HG03039 (cell line): ENCODE results near the gene ZC3H11A.

Experiments
- ATAC-seq: cut with Tn5 transposase; IDR thresholded peaks from one replicate; pipeline ENCODE4 v1.9.1; 2021; ENCODE audit warnings: mild to moderate bottlenecking, moderate library complexity; ENCODE audit not compliant: unreplicated experiment

The ZC3H11A gene

GRCh38 chr1:203839081-203839480 is 43.7 kb downstream of the ZC3H11A start:
- ATAC-seq: no peak

GRCh38 chr1:203840208-203840808 is 44.9 kb downstream of the ZC3H11A start:
- ATAC-seq: no peak

GRCh38 chr1:203842559-203842876 is 47.1 kb downstream of the ZC3H11A start:
- no peak for ATAC-seq

GRCh38 chr1:203843435-203843834 is 48.0 kb downstream of the ZC3H11A start:
- ATAC-seq: no peak
